Liver (tissue), 3 donors: ENCODE results near the gene TEX12.

Source experiments
- RAD21 ChIP-seq, 2 donors: IDR thresholded peaks; 2 replicates each; pipeline ENCODE4 v1.6.1; 2016; ENCODE audit warnings: antibody characterized with exemption in 2 of 2, mild to moderate bottlenecking in 2 of 2
- TF ChIP-seq, protein P1 (sequence below): fragments of 150-350 bp; IDR thresholded peaks from 2 replicates; pipeline ENCODE4 v1.5.1; 2017; ENCODE audit warnings: improper control_type of control experiment, low read depth, low read length; ENCODE audit not compliant: missing input control
- donor health status: healthy.
- donor health status: healthy.

DNA sequence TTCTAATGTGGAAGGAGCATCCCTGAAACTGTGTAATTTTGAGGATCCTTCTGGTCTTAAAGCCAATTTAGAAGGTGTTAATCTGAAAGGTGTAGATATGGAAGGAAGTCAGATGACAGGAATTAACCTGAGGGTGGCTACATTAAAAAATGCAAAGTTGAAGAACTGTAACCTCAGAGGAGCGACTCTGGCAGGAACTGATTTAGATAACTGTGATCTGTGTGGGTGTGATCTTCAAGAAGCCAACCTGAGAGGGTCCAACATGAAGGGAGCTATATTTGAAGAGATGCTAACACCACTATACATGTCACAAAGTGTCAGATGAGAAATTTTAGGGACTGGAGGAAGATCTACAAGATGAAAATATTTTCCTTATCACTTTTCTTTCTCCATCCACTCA is 15.7 kb downstream of the TEX12 start:
- no peak for TF ChIP-seq RAD21 (IDR thresholded peaks at IDR 0.05)
- TF ChIP-seq, protein P1, sequence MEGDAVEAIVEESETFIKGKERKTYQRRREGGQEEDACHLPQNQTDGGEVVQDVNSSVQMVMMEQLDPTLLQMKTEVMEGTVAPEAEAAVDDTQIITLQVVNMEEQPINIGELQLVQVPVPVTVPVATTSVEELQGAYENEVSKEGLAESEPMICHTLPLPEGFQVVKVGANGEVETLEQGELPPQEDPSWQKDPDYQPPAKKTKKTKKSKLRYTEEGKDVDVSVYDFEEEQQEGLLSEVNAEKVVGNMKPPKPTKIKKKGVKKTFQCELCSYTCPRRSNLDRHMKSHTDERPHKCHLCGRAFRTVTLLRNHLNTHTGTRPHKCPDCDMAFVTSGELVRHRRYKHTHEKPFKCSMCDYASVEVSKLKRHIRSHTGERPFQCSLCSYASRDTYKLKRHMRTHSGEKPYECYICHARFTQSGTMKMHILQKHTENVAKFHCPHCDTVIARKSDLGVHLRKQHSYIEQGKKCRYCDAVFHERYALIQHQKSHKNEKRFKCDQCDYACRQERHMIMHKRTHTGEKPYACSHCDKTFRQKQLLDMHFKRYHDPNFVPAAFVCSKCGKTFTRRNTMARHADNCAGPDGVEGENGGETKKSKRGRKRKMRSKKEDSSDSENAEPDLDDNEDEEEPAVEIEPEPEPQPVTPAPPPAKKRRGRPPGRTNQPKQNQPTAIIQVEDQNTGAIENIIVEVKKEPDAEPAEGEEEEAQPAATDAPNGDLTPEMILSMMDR: no peak
